Measurements from ENCODE around the gene MYOG. TPM values are rescaled to one million over a fixed set of nuclear protein-coding genes. Genes with fewer than 3 reads are reported as not detected.

Gene MYOG
- polyA plus RNA-seq, 1 donor (not counting 4 experiments of a cell fraction or from before 2014, with no cell fraction given) = not detected

DNA sequence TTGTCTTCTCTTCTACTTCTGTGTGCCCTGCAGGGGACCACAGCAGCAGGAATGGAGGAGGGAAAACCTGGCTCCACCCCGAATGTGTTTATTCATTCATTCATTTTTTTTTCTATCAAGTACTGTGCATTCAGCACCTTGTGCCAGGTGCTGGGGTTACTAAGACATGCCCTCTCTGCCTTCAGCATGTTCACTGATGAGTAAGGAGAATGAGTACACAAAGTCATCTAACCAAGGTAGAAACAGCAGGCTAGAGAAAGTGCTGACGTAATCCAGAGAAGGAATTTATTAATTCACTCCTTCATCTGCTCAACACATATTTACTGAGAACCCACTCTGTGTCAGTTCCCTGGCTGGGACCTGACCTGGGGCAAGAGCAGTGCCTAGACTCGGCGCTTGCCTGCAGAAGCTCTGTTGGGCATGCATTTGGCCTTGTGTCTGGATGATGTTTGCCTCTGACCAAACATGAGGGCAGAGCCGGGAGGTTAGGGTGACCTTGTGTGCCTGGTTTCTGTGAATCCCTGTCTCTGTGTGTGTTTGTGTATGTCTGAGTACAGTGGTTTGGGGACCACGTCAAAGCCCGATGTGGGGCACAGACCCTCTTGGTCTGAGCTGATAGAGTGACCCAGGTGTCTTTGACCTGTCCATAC is 3.3 kb upstream of the MYOG start:
- no peak overlapping the region for H2AFZ ChIP-seq (ENCODE audit: control insufficient read depth, low read length)
- H3K36me3 ChIP-seq (ENCODE audit: control insufficient read depth in 2 of 2, extremely low read depth in 1 of 2, insufficient read depth in 2 of 2, low read length in 2 of 2) = no peaks in the 10 kb centered on the region
- H3K79me2 ChIP-seq (ENCODE audit: control insufficient read depth, insufficient read depth, low read length) = no peaks in the 10 kb centered on the region
- TF ChIP-seq, protein P1, sequence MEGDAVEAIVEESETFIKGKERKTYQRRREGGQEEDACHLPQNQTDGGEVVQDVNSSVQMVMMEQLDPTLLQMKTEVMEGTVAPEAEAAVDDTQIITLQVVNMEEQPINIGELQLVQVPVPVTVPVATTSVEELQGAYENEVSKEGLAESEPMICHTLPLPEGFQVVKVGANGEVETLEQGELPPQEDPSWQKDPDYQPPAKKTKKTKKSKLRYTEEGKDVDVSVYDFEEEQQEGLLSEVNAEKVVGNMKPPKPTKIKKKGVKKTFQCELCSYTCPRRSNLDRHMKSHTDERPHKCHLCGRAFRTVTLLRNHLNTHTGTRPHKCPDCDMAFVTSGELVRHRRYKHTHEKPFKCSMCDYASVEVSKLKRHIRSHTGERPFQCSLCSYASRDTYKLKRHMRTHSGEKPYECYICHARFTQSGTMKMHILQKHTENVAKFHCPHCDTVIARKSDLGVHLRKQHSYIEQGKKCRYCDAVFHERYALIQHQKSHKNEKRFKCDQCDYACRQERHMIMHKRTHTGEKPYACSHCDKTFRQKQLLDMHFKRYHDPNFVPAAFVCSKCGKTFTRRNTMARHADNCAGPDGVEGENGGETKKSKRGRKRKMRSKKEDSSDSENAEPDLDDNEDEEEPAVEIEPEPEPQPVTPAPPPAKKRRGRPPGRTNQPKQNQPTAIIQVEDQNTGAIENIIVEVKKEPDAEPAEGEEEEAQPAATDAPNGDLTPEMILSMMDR (optimal IDR thresholded peaks at IDR 0.05 in 1 of 3, IDR thresholded peaks at IDR 0.05 in 1 of 3, conservative IDR thresholded peaks at IDR 0.05 in 1 of 3; ENCODE audit: extremely low read depth in 1 of 3, insufficient read depth in 2 of 3, low read length in 3 of 3) = no peak
- no peak for TF ChIP-seq EZH2 (IDR thresholded peaks at IDR 0.05; ENCODE audit: low read length)
- H4K20me1 ChIP-seq (ENCODE audit: control insufficient read depth, extremely low read depth, insufficient read depth, low read length) = no peaks in the 10 kb centered on the region
- no peak overlapping the region for H3K4me2 ChIP-seq (ENCODE audit: control insufficient read depth, extremely low read depth, insufficient read depth, low read depth, low read length)
- no peak overlapping the region for H3K9ac ChIP-seq (ENCODE audit: control insufficient read depth, extremely low read depth, insufficient read depth, low read length)
- H3K27ac ChIP-seq (ENCODE audit: control insufficient read depth, insufficient read depth, low read length) = no peak overlapping the region
- H3K9me3 ChIP-seq (ENCODE audit: control insufficient read depth, low read depth, low read length) = no peaks in the 10 kb centered on the region
- peak; percentile 62 for DNase-seq (ENCODE audit: low read depth, low spot score)
- FAIRE-seq = peak; percentile 44
- dilution Hi-C loops (cut with MboI; ENCODE audit: extremely low pct_ligation_motif_present, low sequenced_read_pairs) = no loop called here
- H3K4me1 ChIP-seq (ENCODE audit: control insufficient read depth, extremely low read depth, insufficient read depth, low read length) = peaks cover 38% of the 10 kb centered on the region
- no peak overlapping the region for H3K4me3 ChIP-seq (ENCODE audit: control insufficient read depth in 2 of 3, extremely low read depth in 1 of 3, insufficient read depth in 2 of 3, low read depth in 1 of 3, low read length in 3 of 3)
- no peaks in the 10 kb centered on the region for H3K9me1 ChIP-seq (ENCODE audit: control insufficient read depth, extremely low read depth, insufficient read depth, low read length)
- no peaks in the 10 kb centered on the region for H3K27me3 ChIP-seq (ENCODE audit: control insufficient read depth, extremely low read depth, insufficient read depth, low read length)

DNA sequence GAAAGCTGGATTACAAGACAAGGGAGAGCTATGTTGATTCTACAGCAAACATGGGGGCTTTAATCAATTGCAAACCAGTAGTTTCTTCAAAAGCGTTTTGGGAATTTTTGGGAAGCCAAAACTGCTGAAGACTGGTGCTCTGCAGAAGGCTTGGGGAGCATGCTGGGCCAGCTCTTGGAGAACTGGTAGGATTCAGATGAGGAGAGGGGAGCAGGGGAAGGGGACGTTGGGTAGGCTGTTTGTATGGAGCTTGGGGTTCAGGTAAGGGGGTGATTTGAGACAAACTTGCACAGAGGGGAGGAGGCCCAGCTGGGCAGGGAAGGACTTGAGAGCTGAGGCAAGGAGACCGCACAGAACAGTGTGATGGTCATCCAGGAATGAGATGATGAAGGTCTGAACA is 2.6 kb upstream of the MYOG start:
- no peak for FAIRE-seq
- Histone ChIP-seq H3K9me1 (ENCODE audit: control insufficient read depth, extremely low read depth, insufficient read depth, low read length) (no peaks in the 10 kb centered on the region), H2AFZ (ENCODE audit: control insufficient read depth, low read length) (no peak overlapping the region), H3K9me3 (ENCODE audit: control insufficient read depth, low read depth, low read length) (no peaks in the 10 kb centered on the region), H3K79me2 (ENCODE audit: control insufficient read depth, insufficient read depth, low read length) (no peaks in the 10 kb centered on the region), H3K4me2 (ENCODE audit: control insufficient read depth, extremely low read depth, insufficient read depth, low read depth, low read length) (no peak overlapping the region), H4K20me1 (ENCODE audit: control insufficient read depth, extremely low read depth, insufficient read depth, low read length) (no peaks in the 10 kb centered on the region), H3K36me3 (ENCODE audit: control insufficient read depth in 2 of 2, extremely low read depth in 1 of 2, insufficient read depth in 2 of 2, low read length in 2 of 2) (no peaks in the 10 kb centered on the region), H3K4me1 (ENCODE audit: control insufficient read depth, extremely low read depth, insufficient read depth, low read length) (peaks cover 32% of the 10 kb centered on the region), H3K27ac (ENCODE audit: control insufficient read depth, insufficient read depth, low read length) (no peak overlapping the region), H3K27me3 (ENCODE audit: control insufficient read depth, extremely low read depth, insufficient read depth, low read length) (no peaks in the 10 kb centered on the region), H3K4me3 (ENCODE audit: control insufficient read depth in 2 of 3, extremely low read depth in 1 of 3, insufficient read depth in 2 of 3, low read depth in 1 of 3, low read length in 3 of 3) (no peak overlapping the region), H3K9ac (ENCODE audit: control insufficient read depth, extremely low read depth, insufficient read depth, low read length) (no peak overlapping the region)
- dilution Hi-C loops (cut with MboI; ENCODE audit: extremely low pct_ligation_motif_present, low sequenced_read_pairs) = no loop called here
- TF ChIP-seq, protein P1 (optimal IDR thresholded peaks at IDR 0.05 in 1 of 3, IDR thresholded peaks at IDR 0.05 in 1 of 3, conservative IDR thresholded peaks at IDR 0.05 in 1 of 3; ENCODE audit: extremely low read depth in 1 of 3, insufficient read depth in 2 of 3, low read length in 3 of 3) = no peak
- TF ChIP-seq EZH2 (IDR thresholded peaks at IDR 0.05; ENCODE audit: low read length) = no peak
- DNase-seq (ENCODE audit: low read depth, low spot score) = no peak
